Caki2 (cell line): ENCODE data around the gene SLC27A3. TPM values are rescaled to one million over a fixed set of nuclear protein-coding genes. Genes with fewer than 3 reads are reported as not detected.

Experiments
- DNase-seq: peaks from one replicate; pipeline ENCODE4 v3.0.0-alpha.2; 2015; ENCODE audit warnings: low read depth
- in situ Hi-C: cut with HindIII; loops from 2 replicates; pipeline ENCODE4 v1.10.0; 2016; ENCODE audit warnings: low sequenced_read_pairs, low pct_unique_long_range_greater_than_20kb, mixed read lengths
- total RNA-seq: library from RNA; depleted of rRNA; stranded (reverse); fragments of >200 nt; shearing (Covaris generic); gene quantifications from 2 replicates; pipeline ENCODE4 v1.2.3, GENCODE V29; 2014; ENCODE audit warnings: low replicate concordance

SLC27A3 gene
- total RNA-seq, 1 experiment from 2014 or later, result 34.8 TPM

DNA sequence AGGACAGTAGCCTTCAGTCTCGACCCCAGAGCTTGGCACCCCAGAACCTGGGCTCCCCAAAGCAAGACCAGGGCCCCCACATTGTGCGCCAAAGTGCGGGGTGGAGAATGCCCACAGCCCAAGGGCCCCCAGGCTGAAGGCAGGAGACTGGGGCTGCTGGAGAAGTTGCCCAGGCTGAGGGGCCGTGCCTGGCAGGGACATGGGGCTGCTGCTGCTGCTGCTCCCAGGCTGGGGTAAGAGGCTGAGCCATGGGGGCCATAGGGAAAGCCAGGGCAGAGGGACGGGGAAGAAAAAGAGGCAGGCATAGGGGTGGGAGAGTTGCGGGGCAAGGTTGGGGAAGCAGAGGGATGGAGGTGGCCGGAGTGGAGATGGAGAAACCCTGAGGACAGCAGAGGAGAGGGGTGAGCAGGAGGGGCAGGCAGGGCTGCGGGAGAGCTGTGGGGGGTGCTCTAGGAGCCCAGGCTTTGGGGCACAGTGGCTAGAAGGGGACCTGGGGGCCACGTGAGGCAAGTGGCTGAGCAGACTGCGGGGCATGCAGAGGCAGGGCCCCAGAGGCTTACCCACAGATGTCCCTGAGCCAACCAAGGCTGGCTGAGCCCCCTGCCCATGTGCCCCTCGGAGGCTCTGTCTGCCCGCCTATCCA is 18.9 kb downstream of the SLC27A3 start:
- in situ Hi-C loops, result no loop called here
- no peak for DNase-seq

DNA sequence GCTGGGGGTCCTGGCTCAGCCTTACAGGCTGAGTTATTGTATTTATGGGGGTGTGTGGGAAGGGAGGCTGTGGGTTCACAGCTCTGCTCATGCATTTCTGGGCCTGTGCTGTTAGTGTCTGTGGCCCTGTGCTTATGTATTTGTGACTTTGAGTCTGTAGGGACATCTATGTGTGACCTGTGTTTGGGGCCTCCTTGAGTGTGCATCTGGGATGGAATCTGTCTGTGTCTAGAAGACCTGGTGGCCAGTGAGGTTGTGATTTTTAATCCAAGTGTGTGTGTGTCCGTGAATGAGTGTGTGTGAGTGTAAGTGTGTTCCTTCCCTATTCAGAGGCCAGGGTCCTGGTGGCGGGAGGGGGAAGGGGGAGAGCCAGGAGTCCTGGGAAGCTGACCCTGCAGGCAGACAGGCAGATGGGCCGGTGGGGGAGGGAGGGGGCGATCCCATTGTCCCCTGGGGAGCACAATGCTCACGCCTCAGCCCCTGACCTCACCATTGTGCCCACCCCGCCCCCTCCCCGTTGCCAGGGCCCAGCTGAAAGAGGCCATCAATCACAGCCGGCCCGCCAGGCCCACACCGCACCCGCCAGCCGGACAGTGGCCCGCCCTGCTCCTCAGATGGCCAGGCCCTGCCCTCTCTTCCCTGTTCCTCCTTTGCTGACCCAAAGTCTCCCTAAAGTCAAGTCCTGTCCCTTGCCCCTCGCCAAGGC is 19.6 kb downstream of the SLC27A3 start:
- in situ Hi-C loops, result no loop called here
- no peak for DNase-seq

DNA sequence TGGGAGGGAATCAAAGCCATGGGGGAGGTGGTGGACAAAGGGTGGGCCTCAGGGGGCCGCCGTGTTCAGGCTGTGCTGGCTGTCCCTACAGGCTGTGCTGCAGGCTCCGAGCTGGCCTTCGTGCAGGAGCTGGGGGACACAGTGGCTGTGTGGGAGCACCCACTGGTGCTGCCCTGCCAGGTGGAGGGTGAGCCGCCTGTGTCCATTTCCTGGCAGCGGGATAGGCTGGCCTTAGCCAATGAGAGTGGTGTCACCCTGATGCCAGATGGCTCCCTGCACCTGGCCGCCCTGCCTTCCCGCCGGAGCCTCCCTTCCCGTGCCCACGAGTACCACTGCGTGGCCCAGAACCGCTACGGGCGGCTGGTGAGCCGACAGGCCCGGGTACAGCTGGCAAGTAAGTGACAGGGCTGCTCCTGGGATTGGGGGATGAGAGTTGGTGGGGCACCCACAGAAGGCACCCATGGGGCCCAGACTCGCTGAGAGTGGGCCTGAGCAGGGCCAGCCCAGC is 20.2 kb downstream of the SLC27A3 start:
- in situ Hi-C loops, result no loop called here
- DNase-seq, result no peak

DNA sequence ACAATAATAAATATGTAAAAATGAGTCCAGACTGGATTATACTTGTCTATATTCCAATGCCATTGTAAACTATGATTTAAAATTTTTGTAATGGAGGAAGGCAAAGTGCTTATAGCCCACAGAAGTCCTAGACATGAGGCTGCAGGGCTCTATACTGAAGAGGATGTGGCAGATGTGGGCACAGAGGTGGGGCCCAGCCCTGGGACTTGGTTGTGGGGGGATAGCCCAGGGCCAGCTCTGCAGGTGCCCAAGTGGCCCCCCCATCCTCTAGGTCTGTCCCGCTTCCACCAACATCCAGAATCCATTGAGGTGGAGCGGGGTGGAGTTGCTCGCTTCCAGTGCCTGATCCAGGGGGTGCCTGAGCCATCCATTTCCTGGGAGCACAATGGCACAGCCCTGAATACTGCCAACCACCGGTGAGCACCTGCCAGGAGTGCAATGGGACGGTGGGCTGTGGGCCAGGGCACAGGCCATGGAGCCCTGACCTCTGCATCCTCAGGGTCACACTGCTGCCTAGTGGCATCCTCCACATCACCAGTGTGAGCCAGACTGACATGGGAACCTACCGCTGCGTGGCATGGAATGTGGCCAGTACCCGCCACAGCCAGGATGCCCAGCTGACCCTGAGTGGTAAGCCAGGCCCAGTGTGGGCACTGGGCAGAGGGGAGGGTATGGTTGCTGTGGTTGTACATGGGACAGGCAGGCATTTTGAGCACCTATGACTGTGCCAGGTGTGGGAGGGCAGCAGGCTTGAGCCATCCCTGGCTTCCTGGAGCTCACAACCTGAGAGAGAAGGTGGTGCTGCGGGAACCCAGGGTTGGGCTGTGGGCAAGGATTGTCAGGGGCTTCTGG is 21.0 kb downstream of the SLC27A3 start:
- in situ Hi-C loops, result no loop called here

DNA sequence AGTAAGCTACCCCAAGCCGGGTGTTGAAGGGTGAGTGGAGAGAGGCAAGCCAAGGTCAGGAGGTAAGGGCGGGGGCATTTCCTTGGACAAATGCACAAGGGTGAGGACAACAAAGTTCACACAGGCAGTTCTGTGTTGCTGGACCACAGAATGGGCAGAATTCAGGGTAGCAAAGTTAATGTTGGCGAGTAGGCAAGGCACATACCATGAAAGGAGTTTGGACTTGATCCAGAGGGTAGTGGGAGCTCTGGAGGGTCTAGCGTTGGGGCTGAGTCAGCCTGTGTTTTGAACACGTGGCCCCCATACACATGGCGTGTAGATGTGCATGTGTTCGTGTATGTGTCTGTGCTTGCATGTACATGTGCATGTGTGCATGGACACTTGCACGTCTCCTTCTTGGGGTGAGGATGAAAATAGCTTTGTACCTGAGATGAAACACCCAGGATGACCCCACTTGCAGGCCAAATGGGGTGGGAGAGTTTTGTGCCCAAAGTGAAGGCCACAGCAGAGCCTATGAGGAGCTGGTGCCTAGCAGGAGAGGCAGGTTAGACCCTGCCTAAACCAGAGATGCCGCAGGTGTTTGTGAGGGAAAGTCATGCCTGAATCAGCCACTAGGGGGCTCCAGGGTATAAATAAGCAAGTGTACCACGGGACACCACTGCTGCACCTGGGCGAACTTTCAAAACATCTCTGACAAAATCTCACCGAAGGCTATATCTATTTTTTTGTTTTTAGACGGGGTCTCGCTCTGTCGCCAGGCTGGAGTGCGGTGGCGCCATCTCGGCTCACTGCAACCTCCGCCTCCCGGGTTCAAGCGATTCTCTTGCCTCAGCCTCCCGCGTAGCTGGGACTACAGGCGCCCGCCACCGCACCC is 21.8 kb downstream of the SLC27A3 start:
- in situ Hi-C loops, result no loop called here
- DNase-seq, result peak; percentile 36

More for the DNA sequence above, 21.0 kb downstream of the SLC27A3 start:
- DNase-seq, result no peak

DNA sequence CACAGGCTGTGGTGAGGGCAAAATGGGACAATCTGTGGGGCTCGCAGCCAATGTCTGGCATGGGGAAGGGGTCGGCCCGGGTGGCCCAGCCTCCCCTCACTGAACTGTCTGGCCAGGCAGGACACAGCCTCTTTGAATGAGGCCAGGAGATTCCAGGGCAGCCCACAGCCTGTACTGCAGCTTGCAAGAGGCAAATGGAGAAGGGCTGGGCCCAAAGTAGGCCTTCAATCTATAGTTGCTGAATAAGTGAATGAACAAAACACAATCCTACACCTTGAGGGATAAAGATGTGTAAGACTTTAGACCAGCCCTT is 23.2 kb downstream of the SLC27A3 start:
- in situ Hi-C loops, result no loop called here
- no peak for DNase-seq

DNA sequence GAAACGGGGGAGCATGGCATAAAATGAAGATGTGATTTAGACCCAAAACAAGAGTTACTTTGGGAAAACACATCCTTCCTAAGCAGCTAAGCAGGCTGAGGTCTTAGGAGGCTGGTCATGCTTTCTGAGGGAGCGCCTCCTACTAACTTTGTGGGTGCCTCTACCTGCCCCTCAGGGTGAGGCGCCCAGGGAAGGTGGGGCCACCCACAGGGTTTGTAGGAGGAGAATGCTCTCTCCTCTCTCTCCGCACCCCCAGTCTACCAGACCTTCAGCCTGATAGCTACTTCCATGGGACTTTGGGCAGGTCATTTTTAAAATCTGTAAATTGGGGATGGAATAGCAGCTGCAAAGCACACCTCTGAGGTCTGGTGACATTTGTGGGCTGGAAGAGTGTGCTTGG is 23.8 kb downstream of the SLC27A3 start:
- no peak for DNase-seq
- in situ Hi-C loops, result no loop called here

DNA sequence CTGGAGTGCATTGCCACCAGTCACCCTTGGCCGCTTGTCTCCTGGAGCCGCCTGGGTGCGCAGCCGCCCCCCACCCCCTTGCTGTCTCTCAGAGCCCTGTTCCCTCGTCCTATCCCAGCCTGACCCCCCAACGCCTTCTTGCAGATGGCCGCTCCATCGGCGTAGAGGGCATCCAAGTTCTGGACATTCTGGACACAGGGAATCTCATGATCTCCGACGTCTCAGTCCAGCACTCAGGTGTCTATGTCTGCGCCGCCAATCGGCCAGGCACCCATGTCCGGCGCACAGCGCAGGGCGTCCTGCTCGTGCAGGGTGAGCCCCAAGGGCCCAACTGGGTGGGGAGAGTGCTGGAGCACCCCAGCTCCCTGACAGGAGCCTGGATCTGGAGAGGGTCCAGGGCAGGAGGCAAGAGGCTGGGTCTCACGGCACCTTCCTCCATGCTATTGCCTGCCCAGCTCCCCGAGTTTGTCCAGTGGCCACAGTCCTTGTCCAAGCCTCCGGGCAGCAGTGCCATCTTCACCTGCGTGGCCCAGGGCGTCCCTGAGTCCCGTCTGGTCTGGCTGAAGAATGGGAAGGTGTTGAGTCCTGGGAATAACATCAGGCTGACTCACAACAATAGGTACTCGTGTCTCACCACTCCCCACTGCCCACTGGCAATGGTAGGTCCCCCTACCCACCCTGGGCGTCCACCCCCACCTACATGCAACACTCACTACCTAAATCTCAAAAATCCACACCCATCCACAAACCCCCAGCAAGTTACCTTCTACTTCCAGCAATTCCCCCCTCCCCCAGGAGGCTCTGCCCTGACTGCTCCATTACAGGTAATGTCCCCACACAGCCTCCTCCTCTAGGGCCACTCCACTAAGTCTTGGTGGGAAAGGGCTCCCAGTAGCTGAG is 24.6 kb downstream of the SLC27A3 start:
- in situ Hi-C loops, result no loop called here
- no peak for DNase-seq

DNA sequence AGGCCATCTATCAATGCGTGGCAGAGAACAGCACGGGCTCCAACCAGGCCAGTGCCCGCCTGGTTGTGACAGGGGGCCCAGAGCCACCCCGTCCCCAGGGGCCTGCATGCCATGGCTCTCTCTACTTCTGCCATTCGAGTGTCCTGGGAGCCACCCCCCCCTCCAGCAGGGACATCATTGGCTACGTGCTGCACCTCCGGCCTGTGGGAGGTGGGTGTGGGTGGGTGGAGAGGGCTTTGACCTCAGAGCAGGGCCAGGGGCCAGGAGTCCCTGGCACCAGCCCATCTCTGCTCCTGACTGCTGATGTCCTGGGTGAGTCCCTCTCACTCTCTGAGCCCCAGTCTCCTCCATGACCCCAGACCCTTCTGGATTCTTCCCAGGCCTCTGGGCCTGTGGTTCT is 25.3 kb downstream of the SLC27A3 start:
- in situ Hi-C loops, result no loop called here

DNA sequence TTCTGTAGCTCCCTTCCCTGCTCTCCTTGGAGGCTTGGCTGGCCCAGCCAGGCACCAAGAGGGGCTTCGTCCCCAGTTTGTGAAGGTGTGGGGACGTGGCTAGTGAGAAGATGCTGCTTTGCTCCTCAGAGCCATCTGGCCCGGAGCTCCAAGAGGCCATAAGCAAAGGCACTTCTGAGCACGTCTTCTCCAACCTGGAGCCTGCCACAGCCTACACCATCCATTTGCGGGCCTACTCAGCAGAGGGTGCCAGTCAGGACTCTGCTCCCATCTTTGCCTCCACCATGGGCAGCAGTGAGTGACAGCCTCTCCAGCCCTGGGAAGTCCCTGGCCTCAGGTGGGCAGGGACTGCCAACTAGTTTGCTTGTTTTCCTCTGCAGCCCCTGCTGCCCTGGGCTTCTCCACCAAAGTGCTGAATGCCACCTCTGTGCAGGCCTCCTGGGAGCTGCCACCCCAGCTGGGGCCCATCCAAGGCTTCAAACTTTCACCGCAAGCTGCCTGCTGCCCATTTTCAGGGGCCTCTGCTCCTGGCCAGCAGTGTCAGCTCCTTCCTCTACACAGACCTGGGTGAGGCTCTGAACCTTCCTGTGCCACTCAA is 25.9 kb downstream of the SLC27A3 start:
- no peak for DNase-seq
- in situ Hi-C loops, result no loop called here

More for the DNA sequence above, 25.3 kb downstream of the SLC27A3 start:
- DNase-seq, result no peak

DNA sequence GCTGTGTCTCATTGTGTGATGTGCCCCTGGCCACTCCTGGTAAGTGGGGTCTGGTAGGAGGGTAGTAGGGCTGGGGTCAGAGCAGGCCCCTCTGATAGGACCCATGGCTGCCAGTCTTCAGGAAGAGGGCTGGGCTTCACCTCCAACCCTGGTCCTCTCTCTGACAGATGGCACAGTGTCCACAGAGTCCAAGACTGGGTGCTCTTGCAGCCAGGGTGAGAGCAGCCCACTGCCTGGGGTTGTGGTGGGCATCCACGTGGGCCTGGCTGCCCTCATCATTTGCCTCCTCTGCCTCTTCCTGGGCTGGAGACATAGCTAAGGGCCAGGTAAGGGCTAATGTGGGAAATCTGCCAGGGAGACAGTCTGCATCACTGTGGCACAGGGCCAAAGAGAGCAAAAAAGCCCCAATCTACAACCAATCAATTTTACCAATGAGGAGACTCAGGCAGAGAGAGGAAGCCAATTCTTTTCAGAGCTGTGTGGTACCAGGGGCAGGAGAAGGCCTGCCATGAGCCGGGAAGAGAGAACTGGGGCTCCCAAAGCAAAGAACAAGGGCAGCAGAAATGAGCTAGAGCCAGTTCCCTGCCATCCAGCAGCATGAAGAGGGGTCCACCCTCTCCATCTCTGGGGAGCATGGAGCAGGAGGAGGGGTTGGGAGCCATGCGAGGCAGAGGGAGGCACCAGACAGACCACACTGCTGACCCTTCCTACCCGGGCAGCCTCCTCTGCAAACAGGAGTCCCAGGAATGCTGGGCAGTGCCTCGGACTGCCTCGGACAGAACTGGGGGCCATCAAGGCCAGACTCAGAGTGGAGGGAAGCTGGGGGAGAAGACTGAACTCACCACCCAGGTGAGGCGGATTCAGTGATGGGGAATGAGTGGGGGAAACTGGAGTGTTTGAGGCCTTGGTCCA is 26.8 kb downstream of the SLC27A3 start:
- in situ Hi-C loops, result no loop called here
- DNase-seq, result no peak

DNA sequence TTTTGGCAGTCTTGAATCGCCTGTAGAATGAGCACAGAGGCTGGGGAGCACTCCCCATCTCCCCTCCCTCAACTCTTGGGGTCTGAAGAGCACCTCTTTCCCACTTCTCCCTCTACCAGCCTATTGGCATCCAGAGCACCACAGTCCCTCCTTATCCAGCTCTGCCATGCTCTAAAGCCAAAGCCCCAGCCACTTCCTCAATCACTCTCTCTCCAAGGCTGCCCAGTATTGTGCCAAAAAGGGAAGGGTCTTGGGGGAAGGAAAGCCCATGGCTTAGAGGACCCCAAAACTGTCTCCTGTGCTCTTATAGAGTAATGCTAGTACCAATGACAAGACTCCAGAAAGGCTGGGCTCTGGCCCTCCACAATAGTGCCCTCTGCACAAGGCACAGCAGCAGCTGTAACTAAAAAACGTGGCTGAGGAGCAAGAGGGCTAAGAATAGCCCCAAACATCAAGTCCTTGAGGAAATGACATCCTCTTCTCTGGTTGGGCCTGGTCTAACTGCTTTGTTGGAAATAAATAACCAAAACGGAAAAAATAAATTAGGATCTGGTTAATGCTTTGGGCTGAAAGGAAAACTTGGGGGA is 28.4 kb downstream of the SLC27A3 start:
- no peak for DNase-seq
- in situ Hi-C loops, result no loop called here

DNA sequence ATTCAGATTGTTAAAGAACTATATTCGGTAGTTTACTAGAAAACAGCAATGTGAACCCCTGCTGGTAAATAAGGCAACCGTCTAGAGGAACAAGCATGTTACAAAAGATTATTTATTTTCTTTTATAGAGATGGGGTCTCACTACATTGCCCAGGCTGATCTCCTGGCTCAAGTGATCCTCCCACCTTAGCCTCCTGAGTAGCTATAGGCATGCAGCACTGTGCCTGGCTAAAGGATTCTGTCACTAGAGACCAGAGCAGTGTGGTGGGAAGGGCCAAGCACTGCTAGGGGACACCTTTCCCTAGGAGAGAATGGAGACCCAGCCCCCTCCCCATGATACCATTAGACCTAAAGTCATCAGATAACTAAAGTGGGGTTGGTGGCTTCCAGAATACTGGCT is 28.9 kb downstream of the SLC27A3 start:
- DNase-seq, result no peak
- in situ Hi-C loops, result no loop called here

DNA sequence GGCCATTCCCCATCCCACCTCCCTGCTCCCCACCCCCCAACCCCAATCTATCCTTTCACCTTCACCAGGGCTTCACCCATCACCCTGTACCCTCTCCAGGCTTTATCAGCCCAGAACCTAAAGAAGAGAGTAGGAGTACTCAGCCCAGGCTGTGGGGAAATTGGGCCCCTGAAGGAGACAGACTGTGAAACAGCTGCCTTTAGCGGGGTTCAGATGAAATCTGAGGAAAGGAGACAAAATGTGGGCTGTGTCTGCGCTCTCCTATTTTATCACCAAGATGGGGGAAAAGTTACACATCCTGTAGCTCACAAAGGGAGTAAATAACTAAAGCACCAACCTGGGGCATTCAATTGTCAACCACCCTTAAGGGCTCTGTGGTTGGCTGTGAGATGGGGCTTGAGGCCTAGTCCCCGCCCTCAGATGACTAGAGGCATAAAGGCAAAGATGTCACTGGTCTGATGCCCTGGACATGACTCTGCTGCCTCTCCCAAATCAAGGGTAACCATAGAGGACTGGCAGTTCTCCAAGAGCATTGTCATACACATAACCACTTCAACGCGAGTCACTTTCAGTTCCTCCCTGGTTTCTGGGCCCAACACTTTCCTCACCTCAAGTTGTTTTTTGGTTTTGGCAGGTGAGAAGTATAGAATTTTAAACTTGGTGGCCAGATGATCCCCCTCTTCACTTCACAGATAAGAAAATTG is 30.0 kb downstream of the SLC27A3 start:
- peak; percentile 64 for DNase-seq
- in situ Hi-C loops, result no loop called here
